Measurements from ENCODE around the gene GRID2IP.

- TF ChIP-seq ZNF670 (tag by site-specific recombination; IDR thresholded peaks at IDR 0.05; ENCODE audit: low read depth) (no peak), CTCF (tag by site-specific recombination; IDR thresholded peaks at IDR 0.05) (no peak), ZBTB1 (tag by site-specific recombination; IDR thresholded peaks at IDR 0.05) (no peak), ZNF114 (tag by site-specific recombination; IDR thresholded peaks at IDR 0.05) (no peak)
Observed at GRCh38 chr7:6556196-6556595, 4.9 kb upstream of the GRID2IP start.

Data from HEK293 (cell line).